ENCODE data around the gene NUP42.
"Not testable (repeated sequence)": the region's sequence is repeated elsewhere in the genome, so short reads cannot be mapped to it uniquely, and the experiment has no call there.

Gene NUP42

DNA sequence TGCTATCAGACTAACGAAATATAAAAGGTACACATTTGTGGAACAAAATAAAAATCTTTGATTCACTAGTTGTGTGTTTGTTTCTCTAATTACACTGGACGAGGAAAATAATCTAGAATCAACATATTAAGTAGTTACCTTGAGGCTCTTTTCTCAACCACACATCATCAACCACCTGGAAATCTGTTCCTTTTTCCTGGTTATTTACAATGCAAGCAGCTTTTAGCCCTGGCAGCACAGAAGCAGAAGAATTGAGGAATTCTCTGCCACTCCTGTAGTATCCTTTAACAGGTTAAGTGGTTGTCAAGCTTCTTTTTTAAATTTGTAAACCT, 23.7 kb downstream of the NUP42 start:
- DNase-seq (ENCODE audit: low spot score): no peak

- no peak for DNase-seq (ENCODE audit: low spot score)
Measured at GRCh38 chr7:23205909-23206767, 24.3 kb downstream of the NUP42 start.

GRCh38 chr7:23207021-23207420, 25.2 kb downstream of the NUP42 start:
- DNase-seq (ENCODE audit: low spot score): no peak

- no peak for DNase-seq (ENCODE audit: low spot score)
Measured at GRCh38 chr7:23207884-23208283, 26.0 kb downstream of the NUP42 start.

DNA sequence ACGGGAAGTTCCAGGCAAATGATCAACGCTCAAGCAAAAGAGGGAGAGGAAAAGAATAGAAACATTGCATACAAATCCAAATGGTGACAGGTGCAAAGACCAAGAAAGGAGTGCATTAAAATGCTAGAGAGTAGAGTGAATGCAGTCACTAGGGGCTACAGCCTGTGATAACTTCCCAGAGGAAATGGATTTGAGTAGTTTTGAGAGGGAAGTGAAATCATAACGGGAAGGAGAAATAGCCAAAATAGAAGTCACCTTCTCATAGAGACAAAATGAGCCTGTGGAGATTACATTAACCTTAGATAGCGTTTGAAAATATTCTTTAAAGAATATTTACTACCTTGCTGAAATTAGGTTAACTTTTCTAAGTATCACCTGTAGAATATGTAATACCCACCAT, 26.5 kb downstream of the NUP42 start:
- DNase-seq (ENCODE audit: low spot score): no peak

- DNase-seq (ENCODE audit: low spot score): no peak
Measured at GRCh38 chr7:23210506-23210905, 28.7 kb downstream of the NUP42 start.

DNA sequence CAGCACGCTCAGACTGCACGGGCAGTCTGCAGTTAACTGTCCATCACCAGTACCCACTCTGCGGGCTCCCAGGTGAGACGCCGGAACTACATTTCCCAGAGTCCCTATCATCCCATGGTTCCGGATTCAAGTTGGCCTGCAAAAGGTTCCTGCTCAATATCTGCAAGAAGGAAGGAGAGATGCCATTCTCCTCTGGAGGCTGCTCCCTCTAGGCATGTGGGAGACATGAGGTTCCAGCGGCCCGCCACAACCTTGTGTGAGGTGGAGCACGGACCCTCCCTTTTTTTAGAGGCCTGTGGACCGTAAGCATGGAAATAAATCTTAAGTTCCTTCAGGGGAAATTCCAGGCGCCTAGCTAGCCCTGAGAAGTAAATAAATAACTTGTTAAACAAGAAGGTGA, 29.7 kb downstream of the NUP42 start:
- DNase-seq (ENCODE audit: low spot score): no peak

GRCh38 chr7:23212395-23212794, 30.5 kb downstream of the NUP42 start:
- DNase-seq (ENCODE audit: low spot score): no peak

- no peak for DNase-seq (ENCODE audit: low spot score)
Measured at GRCh38 chr7:23212841-23213240, 31.0 kb downstream of the NUP42 start.

GRCh38 chr7:23213755-23214154, 31.9 kb downstream of the NUP42 start:
- DNase-seq (ENCODE audit: low spot score): no peak

GRCh38 chr7:23214423-23214822, 32.6 kb downstream of the NUP42 start:
- no peak for DNase-seq (ENCODE audit: low spot score)

DNA sequence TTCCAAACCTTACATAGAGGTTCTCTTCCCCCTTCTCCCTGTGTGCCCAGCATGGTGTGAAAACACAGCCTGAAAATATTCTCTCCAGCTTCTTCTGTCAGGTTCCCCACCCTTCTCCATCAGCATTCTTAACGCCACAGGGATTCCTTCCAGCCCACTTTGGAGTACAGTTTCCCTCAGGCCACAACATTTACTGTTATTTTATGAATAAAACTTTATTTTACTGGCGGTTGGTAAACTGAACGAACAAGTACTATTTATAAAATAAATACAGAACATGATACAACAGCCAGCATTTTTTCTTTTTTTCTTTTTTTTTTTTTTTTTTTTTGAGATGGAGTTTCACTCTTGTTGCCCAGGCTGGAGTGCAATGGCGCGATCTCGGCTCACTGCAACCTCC, 33.1 kb downstream of the NUP42 start:
- no peak for DNase-seq (ENCODE audit: low spot score)

DNA sequence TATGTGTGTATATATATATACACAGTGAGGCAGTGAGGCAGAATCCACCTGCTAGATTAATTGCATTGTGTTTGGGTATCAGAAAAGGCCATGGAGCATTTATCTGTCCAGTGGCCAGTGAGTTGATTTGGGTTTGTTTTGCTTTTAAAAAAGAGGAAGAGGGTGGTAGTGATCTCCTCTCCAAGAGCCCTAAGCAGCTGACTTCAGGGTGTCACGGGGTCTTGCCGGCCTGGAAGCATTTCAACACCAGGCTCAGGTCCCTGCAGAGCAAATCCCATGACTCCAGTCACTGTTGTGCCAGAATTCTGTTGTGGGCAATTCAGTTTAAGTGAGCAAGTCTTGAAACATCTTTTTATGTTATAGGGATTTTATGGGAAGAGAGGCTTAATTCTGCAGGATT, 34.2 kb downstream of the NUP42 start:
- DNase-seq (ENCODE audit: low spot score): no peak

DNA sequence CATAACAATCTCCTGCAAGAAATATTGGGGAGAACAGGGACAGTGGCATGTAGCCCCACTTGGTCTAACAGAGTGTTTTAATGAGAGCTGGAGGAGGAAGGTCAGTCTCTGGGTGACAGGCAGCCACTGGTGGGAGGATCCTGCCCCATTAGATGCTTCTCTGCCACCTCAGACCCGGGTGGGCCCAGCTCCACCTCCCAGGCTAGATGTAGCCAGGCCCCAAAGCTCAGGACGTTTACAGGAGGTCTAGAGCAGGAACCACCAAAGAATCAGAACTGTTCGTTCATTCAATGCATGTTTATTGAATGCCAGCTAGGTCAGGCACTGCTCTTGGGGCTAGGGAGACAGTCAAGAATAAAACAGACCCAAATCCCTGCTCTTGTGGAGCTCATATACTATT, 36.3 kb downstream of the NUP42 start:
- DNase-seq (ENCODE audit: low spot score): no peak

DNA sequence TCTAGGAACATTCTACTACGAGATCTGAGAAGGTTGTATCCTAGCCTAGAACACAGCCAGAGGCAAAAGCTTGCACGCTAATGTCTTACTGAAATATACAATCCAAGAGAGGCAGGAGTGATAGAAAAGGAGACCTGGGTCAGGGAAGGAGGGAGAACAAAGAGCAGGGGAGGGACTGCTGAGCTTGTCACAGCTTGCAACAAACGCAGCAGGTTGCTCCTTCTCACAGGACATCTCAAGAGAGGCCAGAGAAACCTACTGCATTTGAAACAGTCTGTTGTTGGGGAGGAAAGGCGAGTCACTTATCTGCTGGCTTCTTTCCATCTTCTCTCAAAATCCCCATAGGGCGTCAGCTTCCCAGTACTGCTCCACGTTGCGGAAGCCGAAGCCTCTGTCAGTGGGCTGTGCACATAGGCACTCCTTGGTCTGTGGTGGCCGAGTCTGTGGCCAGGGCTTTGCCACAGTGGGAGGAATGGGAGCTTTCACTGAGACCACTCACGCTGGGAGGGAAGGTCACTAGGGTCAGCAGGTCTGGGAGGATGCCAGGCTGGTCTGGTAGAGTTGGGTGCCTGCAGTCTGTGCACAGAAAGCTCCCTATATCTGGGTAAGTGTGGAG, 39.0 kb downstream of the NUP42 start:
- DNase-seq (ENCODE audit: low spot score): no peak

- no peak for DNase-seq (ENCODE audit: low spot score)
Measured at GRCh38 chr7:23222439-23223030, 40.7 kb downstream of the NUP42 start.

DNA sequence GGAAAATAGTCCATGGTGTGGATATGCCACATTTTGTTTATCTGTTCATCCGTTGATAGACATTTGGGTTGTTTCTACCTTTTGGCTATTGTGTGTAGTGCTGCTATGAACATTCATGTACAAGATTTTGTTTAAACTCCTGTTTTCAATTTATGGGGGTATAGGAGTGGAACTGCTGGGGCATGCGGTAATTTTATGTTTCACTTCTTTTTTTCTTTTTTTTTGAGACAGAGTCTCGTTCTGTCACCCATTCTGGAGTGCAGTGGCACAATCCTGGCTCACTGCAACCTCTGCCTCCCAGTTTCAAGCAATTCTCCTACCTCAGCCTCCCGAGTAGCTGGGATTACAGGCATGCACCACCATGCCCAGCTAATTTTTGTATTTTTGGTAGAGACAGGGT, 42.5 kb downstream of the NUP42 start:
- not testable (repeated sequence) for DNase-seq (ENCODE audit: low spot score)

DNA sequence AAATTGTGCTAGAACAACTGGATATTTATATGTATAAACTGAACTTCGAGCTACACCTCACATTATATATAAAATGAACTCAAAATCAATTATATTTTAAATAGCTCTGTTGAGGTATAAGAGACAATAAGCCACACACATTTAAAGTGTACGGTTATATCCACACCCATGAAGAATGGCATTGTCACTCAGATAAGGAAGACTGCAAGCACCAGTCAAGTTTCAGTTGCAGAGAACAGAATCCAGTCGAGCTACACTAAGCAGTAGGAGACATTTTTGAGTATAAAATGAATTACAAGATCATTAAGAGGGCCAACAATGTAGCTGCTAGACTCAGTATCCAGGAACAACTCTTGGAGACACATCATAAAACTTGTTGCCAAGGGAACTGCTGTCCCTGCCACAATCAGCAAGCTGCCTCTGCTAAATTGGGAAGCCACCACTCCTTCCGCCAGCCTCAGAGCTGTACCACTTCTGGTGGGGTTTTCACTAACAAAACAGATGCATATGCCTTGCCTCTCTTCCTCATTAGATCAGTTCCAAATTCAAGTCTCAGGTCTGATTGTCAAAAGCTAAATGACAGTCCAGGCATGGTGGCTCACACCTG, 45.1 kb downstream of the NUP42 start:
- no peak for DNase-seq (ENCODE audit: low spot score)

GRCh38 chr7:23228412-23228811, 46.6 kb downstream of the NUP42 start:
- DNase-seq (ENCODE audit: low spot score): no peak

DNA sequence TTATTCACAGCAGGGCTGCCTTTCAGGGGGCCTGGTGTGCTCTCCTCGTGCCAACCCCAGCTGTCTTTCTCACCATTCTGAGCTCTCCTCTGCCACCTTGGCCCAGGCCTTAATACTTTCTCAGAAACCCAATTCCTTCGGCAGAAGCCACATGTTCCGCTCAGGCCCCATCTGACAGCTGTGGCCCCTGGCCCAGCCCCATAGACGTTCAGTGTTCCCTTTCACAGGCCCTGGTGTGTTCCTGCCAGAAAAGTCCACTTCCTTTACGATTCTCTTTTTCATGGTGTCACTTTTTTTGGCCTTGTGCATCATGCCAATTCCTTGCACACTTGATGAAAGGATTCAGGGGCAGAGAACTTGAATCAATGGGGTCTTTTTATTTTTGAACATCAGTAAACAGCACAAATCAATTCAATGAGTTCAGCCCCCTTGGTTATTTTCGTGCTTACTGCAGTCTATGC, 48.8 kb downstream of the NUP42 start:
- DNase-seq (ENCODE audit: low spot score): no peak

GRCh38 chr7:23232966-23233365, 51.1 kb downstream of the NUP42 start:
- no peak for DNase-seq (ENCODE audit: low spot score)

DNA sequence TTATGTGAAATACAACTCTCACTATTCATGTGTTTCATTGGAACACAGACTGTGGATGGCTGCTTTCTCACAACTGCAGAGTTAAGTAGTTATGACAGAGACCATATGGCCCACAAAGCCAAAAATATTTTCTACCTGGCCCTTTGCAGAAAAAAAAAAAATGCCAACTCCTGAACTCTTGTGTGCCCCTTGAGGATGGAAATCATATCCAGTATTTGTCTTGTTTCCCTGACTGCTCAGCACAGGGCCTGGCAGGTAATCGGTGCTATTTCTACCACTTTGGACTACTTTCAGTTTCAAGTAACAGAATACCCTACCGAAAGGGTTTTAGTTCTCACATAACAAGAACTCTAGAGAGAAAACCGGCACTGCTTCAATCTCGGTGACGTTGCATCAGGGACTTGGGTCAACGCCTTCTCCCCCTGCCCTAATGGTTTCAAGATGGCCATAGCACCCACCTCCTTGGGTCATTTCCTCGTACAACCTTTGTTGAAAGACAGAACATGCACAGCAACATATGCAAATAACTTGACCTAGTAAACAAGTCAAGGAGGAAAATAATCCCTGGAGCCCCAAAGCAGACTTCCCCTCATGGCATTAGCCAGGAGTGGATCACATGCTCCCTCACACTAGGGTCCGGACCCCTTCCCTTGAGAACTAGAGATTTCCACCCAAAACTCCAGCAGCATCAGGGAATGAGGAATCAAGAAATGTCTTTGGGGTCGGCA, 52.9 kb downstream of the NUP42 start:
- DNase-seq (ENCODE audit: low spot score): no peak
